Placental epithelial cell (primary cell): Measurements from ENCODE around the gene FARSB. TPM values are rescaled to one million over a fixed set of nuclear protein-coding genes. Genes with fewer than 3 reads are reported as not detected.

Source experiments
- total RNA-seq: library from RNA; depleted of rRNA; stranded (reverse); fragments of >200 nt; gene quantifications from 2 replicates; pipeline ENCODE4 v1.2.3, GENCODE V29; 2012

FARSB gene
- total RNA-seq: 9.0 and 17.7 TPM in 2 replicates

DNA sequence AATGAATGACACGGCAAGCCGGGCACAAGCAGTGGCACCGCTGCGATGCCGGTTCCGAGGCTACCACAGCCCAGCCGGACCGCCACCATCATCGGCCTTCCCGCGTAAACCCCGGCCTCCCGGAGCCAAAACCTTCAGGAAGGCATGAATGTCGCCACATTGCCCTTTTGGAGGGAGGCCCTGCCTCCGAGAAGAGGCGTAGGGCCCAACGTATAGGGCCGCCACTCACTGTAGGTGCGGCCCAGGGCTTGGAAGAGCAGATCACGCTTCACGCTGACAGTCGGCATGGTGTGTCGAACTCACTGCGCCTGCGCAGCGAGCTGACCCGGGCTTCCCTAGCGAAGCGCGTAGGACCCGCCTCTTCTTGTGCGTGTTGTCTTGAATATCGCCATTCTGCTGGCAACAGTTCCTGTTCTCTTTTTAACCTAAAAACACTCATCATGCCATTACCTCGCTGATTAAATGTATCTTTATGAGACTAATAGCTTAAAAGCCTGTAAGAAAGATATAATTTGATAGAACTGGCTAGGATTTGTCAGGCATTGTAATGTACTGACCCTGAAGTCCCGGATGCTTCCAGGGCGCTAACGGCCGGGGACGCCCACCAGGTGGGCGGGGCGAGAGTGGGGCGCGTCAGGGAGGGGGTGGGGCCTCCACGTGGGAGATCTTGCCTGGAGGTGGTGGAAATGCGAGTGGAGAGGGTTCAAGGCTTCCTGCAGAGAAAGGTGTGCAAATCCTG is at the start of gene FARSB:
Gene FARSB (minus strand): TSS at position 306 of the 739 bp plus-strand sequence. CDS start 19 bp downstream, at position 287.

DNA sequence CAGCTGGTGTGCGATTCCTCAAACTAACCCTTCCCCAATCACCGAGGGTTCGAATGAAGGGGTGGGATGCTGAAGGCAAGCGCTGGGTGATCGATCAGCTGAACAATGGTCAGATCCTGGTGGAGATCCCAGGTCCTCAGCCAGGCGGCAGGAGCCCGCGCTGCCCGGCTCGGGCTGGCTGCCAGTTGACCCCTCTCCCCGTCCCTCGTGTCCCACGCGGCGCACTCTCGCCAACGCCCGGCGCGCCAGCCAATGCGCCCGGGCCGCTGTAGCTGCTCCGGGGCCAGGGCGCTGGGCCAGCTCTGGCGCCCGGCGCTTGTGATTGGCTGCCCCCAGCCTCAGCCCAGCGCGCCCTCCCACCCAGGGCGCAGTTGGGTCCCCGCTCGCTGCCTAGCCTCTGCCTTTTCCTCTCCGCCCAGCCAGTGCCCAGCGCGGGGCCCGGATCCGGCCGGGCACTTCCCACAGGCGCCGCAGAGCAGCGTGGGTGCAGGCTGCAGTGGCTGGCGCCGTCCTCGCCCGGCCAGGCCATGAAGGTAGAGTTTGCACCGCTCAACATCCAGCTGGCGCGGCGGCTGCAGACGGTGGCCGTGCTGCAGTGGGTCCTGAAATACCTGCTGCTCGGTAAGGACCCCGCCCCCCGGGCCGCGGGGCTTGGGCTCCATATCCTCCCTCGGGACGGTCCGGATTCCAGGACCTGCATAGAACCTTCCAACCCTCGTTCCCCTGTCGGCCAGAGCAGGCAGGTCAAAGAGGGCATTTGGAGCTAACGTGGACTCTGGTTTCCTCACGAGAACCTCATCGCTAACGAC is 15.6 kb upstream of the FARSB start, which contains the start of gene MOGAT1:
Gene MOGAT1 (plus strand): TSS at position 400 of the 809 bp plus-strand sequence. CDS start 128 bp downstream, at position 528.

Other genes starting within 250 kb of the FARSB start
- gene SGPP2, start 231.5 kb downstream of the FARSB start, total RNA-seq: not detected in 2 replicates
- not detected in 2 replicates for gene MOGAT1, start 15.6 kb upstream of the FARSB start, total RNA-seq
- gene ACSL3, start 204.9 kb upstream of the FARSB start, total RNA-seq: 280 and 778 TPM in 2 replicates